ENCODE measurements around the gene MEX3C. TPM values are rescaled to one million over a fixed set of nuclear protein-coding genes. Genes with fewer than 3 reads are reported as not detected.

Gene MEX3C
- 59.3 and 63.0 TPM in 2 replicates for total RNA-seq

GRCh38 chr18:51197661-51198424 lies at the start of gene MEX3C:
Gene MEX3C, minus strand, starts transcription at chr18:51197681. Its CDS starts 361 bp downstream, at chr18:51197320.

Other genes starting within 250 kb of the MEX3C start
- gene ELAC1, start 229.6 kb downstream of the MEX3C start, total RNA-seq = 4.2 and 8.7 TPM in 2 replicates
- 126 and 168 TPM in 2 replicates for gene SMAD4, start 167.5 kb downstream of the MEX3C start, total RNA-seq

Measured in placental pericyte (primary cell).